Neutrophil (primary cell): ENCODE results near the gene TEX10.

Source experiments
- H3K27ac ChIP-seq: fragments of 200-600 bp; sonication (generic); 2 replicates; pipeline ENCODE4 v1.5.1; 2016; ENCODE audit warnings: mild to moderate bottlenecking, moderate library complexity
- H3K27me3 ChIP-seq: fragments of 200-600 bp; sonication (generic); 2 replicates; pipeline ENCODE4 v1.6.0; 2016; ENCODE audit warnings: mild to moderate bottlenecking
- H3K36me3 ChIP-seq: fragments of 200-600 bp; sonication (generic); 2 replicates; pipeline ENCODE4 v1.5.1; 2017
- H3K4me1 ChIP-seq, 2 experiments: fragments of 200-600 bp in 1 of 2; sonication (generic) in 1 of 2; 1 replicate in 1 of 2; 2 replicates in 1 of 2; pipeline versions ENCODE4 v1.5.1 to v1.6.1; 2013 to 2016; ENCODE audit warnings: low read depth in 1 of 2, low read length in 1 of 2, mild to moderate bottlenecking in 1 of 2, moderate library complexity in 1 of 2; ENCODE audit not compliant: control insufficient read depth in 1 of 2, insufficient read depth in 1 of 2
- H3K4me3 ChIP-seq, 2 experiments: fragments of 200-600 bp in 1 of 2; sonication (generic) in 1 of 2; 1 replicate in 1 of 2; 2 replicates in 1 of 2; pipeline ENCODE4 v1.5.1; 2013 to 2016; ENCODE audit warnings: low read depth in 1 of 2, low read length in 1 of 2, mild to moderate bottlenecking in 1 of 2, moderate library complexity in 1 of 2
- H3K9me3 ChIP-seq: fragments of 200-600 bp; sonication (generic); 2 replicates; pipeline ENCODE4 v1.5.1; 2016
- TF ChIP-seq, protein P1 (sequence below): fragments of 200-600 bp; sonication (generic); IDR thresholded peaks from 2 replicates; pipeline ENCODE4 v1.5.1; 2016; ENCODE audit warnings: antibody characterized with exemption

TEX10 gene

DNA sequence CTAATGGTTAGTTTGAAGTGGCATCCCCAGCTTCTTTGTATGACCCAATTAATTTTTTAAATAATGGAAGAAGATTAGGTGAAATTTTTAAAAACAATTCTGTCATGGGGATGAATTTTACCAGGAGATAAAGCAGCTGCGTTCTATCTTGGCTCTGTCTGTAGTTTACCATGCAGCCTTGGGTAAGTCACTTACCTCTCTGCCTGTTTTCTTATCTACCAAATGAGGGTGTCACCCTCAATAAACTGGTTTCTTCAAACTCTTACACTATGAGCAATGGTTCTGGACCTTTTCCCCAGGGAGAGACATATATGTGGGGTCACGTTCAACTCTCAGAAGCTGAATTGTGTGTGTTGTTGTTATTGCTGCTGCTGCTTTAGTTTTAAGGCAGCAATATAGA, 71.7 kb downstream of the TEX10 start:
- Histone ChIP-seq H3K36me3 (no peaks in the 10 kb centered on the region), H3K9me3 (no peaks in the 10 kb centered on the region), H3K4me1 (no peaks in the 10 kb centered on the region), H3K27me3 (no peaks in the 10 kb centered on the region), H3K27ac (no peak overlapping the region), H3K4me3 (no peak overlapping the region)
- TF ChIP-seq, protein P1, sequence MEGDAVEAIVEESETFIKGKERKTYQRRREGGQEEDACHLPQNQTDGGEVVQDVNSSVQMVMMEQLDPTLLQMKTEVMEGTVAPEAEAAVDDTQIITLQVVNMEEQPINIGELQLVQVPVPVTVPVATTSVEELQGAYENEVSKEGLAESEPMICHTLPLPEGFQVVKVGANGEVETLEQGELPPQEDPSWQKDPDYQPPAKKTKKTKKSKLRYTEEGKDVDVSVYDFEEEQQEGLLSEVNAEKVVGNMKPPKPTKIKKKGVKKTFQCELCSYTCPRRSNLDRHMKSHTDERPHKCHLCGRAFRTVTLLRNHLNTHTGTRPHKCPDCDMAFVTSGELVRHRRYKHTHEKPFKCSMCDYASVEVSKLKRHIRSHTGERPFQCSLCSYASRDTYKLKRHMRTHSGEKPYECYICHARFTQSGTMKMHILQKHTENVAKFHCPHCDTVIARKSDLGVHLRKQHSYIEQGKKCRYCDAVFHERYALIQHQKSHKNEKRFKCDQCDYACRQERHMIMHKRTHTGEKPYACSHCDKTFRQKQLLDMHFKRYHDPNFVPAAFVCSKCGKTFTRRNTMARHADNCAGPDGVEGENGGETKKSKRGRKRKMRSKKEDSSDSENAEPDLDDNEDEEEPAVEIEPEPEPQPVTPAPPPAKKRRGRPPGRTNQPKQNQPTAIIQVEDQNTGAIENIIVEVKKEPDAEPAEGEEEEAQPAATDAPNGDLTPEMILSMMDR, result no peak

DNA sequence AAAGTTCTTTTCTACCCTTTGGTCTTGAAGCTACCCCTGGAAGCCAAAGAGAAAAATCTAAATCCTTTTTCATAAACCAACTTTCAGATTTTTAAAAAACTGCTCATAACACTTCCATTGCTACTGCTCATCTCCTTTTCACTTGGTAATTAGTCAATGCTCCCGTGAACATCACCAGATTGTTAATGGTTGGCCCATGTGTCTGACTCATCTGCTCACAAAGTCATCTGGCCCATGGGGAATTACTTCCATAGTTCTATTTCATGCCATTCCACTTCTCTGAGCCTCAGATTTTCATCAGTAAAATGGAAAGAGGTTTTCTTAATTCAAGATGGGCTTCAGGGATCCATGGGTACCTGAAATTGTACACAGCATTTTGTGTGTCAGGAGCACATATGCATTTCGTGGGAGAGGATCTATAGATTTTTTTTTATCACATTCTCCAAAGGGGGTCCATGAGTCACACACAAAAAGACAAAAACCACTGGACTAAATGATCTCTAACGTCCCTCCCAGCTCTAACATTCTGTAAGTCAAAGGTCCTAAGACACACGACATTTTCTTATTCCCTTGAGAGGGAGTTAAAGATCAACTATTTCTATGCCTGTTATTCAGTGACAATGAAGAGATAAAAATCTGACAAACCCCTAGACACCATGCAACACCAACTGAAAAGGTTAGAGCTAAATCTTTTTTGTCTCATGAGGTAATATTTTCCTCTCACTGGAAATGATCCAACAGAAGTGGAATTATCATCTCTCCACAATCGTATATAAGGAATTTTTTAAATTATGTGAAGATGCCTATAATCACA, 75.4 kb downstream of the TEX10 start:
- Histone ChIP-seq H3K27ac (no peak overlapping the region), H3K9me3 (no peaks in the 10 kb centered on the region), H3K36me3 (no peaks in the 10 kb centered on the region), H3K4me1 (no peaks in the 10 kb centered on the region), H3K27me3 (no peaks in the 10 kb centered on the region), H3K4me3 (no peak overlapping the region)
- TF ChIP-seq, protein P1, result no peak

DNA sequence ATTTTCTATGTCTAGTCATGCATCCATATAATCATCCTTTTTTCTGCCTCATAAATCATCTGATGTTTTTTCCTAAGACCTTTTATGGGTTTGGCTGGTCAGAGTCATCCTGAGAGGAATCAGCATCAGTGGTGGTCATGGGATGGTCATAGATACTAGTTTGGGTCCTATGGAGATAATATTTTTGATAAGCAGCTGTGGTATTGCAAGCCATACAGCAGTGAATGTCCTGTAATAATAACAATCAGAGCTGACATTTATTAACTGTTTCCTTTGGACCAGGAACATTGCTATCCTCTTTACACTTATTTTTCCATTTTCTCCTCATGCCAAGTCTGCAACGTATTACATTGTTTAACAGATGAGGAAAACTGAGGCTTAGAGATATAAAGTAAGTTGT, 83.1 kb downstream of the TEX10 start:
- no peaks in the 10 kb centered on the region for H3K36me3 ChIP-seq
- TF ChIP-seq, protein P1, result no peak
- H3K27me3 ChIP-seq, result no peaks in the 10 kb centered on the region
- H3K9me3 ChIP-seq, result no peaks in the 10 kb centered on the region
- no peak overlapping the region for H3K4me3 ChIP-seq
- H3K4me1 ChIP-seq, result no peaks in the 10 kb centered on the region
- H3K27ac ChIP-seq, result no peak overlapping the region

DNA sequence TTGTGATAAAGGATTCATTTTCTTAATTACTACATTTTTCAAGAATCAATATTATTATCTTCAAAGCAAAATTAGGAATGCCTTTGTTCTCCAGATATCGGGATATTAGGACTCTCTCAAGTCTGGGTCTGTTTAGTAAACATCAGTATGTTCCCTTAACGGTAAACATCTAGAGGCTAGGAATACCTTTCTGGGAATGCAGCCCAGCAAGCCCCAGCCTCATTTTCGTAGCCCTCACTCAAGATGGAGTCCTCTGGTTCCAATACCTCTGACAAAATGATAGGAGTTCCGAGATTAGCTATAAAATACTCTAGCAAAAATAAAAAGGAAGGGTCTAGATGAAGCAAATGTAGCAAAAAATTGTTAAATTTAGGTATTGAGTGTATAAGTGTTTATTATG, 84.5 kb downstream of the TEX10 start:
- no peak overlapping the region for H3K4me3 ChIP-seq
- H3K4me1 ChIP-seq, result no peaks in the 10 kb centered on the region
- H3K27me3 ChIP-seq, result no peaks in the 10 kb centered on the region
- H3K27ac ChIP-seq, result no peak overlapping the region
- H3K9me3 ChIP-seq, result no peaks in the 10 kb centered on the region
- no peaks in the 10 kb centered on the region for H3K36me3 ChIP-seq
- TF ChIP-seq, protein P1, result no peak

DNA sequence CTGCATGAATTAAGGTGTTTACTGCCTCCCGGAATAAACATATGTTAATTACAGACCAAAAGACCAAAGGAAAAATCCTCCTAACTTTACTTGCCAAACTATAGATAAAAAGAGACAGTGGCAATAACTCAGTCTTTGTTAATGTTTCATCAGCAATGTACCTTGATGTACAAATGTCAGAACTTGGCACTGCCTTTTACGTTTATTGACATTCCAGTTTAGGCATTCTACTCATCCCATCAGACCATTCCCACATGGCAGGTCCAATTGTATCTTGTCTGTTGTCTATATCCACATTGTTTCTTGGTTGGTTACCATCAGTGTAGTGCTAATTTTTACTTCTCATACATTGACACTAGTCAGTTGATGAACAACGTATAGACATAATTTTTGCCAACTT, 85.5 kb downstream of the TEX10 start:
- no peaks in the 10 kb centered on the region for H3K9me3 ChIP-seq
- no peaks in the 10 kb centered on the region for H3K36me3 ChIP-seq
- no peaks in the 10 kb centered on the region for H3K4me1 ChIP-seq
- no peak overlapping the region for H3K27ac ChIP-seq
- H3K4me3 ChIP-seq, result no peak overlapping the region
- no peaks in the 10 kb centered on the region for H3K27me3 ChIP-seq
- TF ChIP-seq, protein P1, result no peak
